HG03108 (cell line): ENCODE measurements around the gene MFAP1.
"Not testable (repeated sequence)": the region's sequence is repeated elsewhere in the genome, so short reads cannot be mapped to it uniquely, and the experiment has no call there.

Source experiments
- ATAC-seq: cut with Tn5 transposase; IDR thresholded peaks from one replicate; pipeline ENCODE4 v1.9.1; 2021; ENCODE audit warnings: moderate library complexity; ENCODE audit not compliant: unreplicated experiment

Gene MFAP1

GRCh38 chr15:43824302-43825246 is at the start of gene MFAP1:
TSS of gene MFAP1 (minus strand) at chr15:43824690. CDS start at chr15:43824569, 121 bp downstream.
- ATAC-seq = peak; percentile 57

- no peak for ATAC-seq
Measured at GRCh38 chr15:43873651-43874050, 49.2 kb upstream of the MFAP1 start.

- no peak for ATAC-seq
Measured at GRCh38 chr15:43872416-43873020, 48.0 kb upstream of the MFAP1 start.

GRCh38 chr15:43871835-43872234 is 47.3 kb upstream of the MFAP1 start:
- no peak for ATAC-seq

GRCh38 chr15:43868406-43868805 is 43.9 kb upstream of the MFAP1 start:
- no peak for ATAC-seq

- ATAC-seq = no peak
Measured at GRCh38 chr15:43867096-43867495, 42.6 kb upstream of the MFAP1 start.

GRCh38 chr15:43866636-43867035 is 42.1 kb upstream of the MFAP1 start:
- not testable (repeated sequence) for ATAC-seq

- no peak for ATAC-seq
Measured at GRCh38 chr15:43859546-43859945, 35.1 kb upstream of the MFAP1 start.

- ATAC-seq = no peak
Measured at GRCh38 chr15:43854801-43855200, 30.3 kb upstream of the MFAP1 start.

- no peak for ATAC-seq
Measured at GRCh38 chr15:43852607-43853006, 28.1 kb upstream of the MFAP1 start.

GRCh38 chr15:43851251-43851650 is 26.8 kb upstream of the MFAP1 start:
- no peak for ATAC-seq

GRCh38 chr15:43845421-43845820 is 20.9 kb upstream of the MFAP1 start:
- no peak for ATAC-seq

GRCh38 chr15:43832485-43832884 is 8.0 kb upstream of the MFAP1 start:
- ATAC-seq = not testable (repeated sequence)

GRCh38 chr15:43831519-43832052 is 7.1 kb upstream of the MFAP1 start:
- ATAC-seq = not testable (repeated sequence)

GRCh38 chr15:43830691-43831275 is 6.3 kb upstream of the MFAP1 start:
- not testable (repeated sequence) for ATAC-seq

- ATAC-seq = not testable (repeated sequence)
Measured at GRCh38 chr15:43829951-43830540, 5.6 kb upstream of the MFAP1 start.

- no peak for ATAC-seq
Measured at GRCh38 chr15:43828061-43828657, 3.7 kb upstream of the MFAP1 start.

- peak; percentile 64 for ATAC-seq
Measured at GRCh38 chr15:43826508-43827341, 2.2 kb upstream of the MFAP1 start, which contains the start of gene WDR76. TSS of gene WDR76 (plus strand) at chr15:43827002. CDS start at chr15:43827033, 31 bp downstream.

GRCh38 chr15:43826029-43826507 is 1.6 kb upstream of the MFAP1 start:
- no peak for ATAC-seq
